SW 1271 (cell line): ENCODE measurements around the gene SLC25A18.
A peak's percentile ranks its signal among the peaks of the same experiment; 100 is the strongest.
"Not testable (repeated sequence)": the region's sequence is repeated elsewhere in the genome, so short reads cannot be mapped to it uniquely, and the experiment has no call there.

ENCODE experiments used
- DNase-seq, 2 experiments: peaks; one replicate each; lab custom pipeline; 2025; lab: John Stamatoyannopoulos, UW

SLC25A18 gene

DNA sequence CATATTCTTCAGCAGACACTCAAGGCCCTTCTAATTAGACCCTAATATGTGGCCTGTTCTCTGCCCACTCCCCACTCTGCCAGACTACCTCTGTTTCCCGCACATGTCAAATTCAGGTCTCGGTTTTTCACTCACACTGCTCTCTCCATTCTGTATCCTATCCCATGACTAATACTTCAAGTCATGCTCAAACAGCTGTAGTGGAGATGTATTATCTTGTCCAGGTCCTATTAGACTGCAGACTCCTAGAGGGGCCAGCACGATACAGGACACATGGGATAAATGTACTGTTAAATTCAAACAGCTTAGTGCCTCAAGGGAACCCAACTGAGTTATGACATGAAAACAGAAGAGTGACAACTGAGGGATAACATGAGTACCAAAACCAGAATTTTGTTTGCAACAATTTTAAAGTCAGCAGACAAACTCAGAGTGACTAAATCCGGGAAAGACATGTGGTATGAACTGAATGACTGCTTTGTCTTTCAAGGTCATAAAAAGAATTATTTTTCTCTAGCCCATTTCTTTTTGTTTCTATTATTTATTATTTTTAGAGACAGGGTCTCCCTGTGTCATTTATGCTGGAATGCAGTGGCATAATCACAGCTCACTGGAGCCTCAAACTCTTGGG lies 44.7 kb downstream of the SLC25A18 start:
- no peak for DNase-seq

DNA sequence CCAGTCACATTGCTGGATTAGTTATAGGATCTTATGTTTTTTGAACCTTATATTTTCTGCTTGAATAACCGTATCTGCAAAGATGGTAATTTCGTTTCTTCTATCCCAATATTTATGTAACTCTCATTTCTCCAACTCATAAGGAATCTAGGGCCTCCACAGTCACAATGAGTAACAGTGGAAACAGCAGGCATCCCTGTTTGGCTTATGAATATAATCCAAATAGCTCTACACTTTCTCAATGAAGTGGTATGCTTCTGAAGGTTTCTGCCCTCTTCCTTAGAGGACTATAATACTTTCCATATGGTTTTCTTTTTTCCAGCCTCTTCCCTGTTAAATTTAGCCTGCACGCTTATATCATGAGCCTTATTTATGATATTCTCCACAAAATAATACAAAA lies 48.8 kb downstream of the SLC25A18 start:
- DNase-seq = no peak

DNA sequence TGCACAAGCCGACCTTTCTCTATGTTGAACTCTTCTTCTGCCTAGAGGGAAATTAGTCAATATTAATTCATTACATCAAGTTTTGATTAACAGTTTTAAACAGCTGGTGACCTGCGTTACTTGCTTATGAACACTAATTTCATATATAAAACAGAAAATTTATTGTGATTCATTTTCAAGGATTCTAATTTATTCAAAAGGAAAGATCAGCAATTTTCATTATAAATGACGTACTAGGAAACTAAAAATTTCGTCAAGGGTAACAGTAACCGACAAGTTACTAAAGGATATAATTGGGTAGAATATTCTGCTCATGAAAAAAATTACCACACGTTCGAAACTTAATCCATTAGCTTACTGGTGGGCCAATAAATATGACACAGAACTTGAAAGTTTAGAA lies 50.0 kb downstream of the SLC25A18 start:
- no peak for DNase-seq

DNA sequence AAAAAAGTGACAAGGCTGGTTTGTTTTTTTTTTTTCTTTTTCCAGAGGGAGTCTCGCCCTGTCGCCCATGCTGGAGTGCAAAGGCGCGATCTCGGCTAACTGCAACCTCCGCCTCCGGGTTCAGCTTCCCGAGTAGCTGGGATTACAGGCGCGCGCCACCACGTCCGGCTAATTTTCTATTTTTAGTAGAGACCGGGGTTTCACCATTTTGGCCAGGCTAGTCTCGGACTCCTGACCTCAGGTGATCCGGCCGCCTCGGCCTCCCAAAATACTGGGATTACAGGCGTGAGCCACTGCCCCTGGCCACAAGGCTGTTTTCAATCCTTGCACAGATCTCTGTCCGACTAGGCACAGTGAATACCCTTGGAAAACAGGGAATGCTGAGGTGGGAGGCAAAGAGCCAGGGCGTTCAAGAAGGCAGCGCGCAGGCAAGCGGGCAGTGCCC lies 64.7 kb downstream of the SLC25A18 start:
- DNase-seq = no peak

DNA sequence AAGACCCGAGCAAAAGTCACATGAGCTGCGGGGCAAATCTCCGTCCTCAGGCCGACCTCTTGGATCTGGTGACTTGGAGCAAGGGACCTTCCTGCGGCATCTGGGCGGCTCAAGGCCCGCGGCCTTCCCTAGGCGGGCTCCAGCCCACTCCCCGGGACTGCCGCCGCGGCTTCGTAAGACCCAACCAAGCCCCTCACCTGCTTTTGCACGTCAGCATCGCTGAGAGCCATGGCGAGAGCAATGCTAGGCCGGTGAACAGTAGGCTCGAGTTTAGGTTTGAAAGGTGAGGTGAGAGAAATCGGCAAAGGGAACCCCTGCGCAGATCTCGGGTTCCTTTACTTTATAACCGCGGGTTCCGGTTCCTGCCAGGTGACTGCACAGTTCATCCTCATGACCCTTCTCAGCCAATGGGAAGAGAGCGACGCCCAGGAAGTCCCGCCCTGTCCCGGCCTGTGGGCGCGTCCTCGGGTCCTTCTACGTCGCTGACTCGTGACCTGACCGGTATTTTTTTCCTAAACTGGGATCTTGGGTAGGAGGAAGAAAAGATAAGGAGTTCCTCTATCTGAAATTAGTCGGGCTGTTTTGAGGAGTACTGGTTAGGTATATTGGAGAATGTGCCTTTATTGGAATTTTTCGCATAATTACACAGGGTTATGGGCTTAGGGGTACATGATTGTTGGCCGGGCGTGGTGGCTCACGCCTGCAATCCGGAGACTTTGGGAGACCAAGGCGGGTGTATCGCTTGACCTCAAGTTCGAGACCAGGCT lies 65.3 kb downstream of the SLC25A18 start, which contains the start of gene ATP6V1E1:
Gene ATP6V1E1, minus strand, starts transcription at position 344 of the 767 bp plus-strand sequence. Its CDS starts 114 bp downstream, at position 230.
- DNase-seq = peak; percentile 45 to 69

DNA sequence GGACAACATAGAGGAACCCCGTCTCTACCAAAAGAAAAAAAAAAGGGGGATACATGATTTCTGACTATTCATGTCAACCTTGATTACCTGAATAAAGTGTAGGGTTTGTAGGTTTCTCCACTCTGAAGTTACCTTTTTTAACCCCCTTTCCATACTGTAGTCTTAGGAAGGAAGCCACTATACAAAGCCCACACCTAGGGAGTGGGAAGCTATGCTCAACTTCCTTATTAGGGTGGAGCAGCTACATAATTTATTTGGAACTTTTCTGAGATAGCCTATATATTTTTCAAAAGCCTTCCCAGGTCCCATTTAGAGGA lies 65.8 kb downstream of the SLC25A18 start:
- no peak for DNase-seq

DNA sequence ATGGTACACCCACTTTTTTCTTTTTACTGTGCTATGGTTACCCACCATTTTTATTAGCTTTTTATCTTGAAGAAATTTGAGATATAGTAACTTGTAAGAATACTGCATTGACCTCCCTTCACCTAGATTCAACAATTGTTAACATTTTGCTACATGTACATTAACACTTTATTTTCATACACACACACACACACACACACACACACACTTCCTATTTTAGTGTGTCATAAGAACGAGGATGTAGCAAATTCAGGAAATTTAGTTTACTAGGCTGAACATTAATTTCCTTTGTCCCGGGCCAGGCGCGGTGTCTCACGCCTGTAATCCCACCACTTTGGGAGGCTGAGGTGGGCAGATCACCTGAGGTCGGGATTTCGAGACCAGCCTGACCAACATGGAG lies 66.3 kb downstream of the SLC25A18 start:
- DNase-seq = no peak

DNA sequence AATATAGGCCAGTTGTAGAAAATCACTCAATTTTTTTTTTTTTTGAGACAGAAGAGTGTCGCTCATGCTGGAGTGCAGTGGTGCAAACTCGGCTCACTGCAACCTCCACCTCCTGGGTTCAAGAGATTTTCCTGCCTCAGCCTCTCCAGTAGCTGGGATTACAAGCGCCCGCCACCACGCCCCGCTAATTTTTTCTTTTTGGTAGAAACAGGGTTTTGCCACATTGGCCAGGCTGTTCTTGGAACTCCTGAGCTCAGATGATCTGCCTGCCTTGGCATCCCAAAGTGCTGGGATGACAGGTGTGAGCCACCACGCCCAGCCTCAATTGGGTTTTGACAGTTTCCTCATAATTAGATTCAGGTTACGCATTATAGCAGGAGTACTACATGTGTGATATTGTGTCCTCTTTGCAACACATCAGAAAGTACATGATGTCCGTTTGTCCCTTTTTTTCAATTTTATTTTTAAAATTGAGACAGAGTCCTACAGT lies 67.8 kb downstream of the SLC25A18 start:
- DNase-seq = no peak

DNA sequence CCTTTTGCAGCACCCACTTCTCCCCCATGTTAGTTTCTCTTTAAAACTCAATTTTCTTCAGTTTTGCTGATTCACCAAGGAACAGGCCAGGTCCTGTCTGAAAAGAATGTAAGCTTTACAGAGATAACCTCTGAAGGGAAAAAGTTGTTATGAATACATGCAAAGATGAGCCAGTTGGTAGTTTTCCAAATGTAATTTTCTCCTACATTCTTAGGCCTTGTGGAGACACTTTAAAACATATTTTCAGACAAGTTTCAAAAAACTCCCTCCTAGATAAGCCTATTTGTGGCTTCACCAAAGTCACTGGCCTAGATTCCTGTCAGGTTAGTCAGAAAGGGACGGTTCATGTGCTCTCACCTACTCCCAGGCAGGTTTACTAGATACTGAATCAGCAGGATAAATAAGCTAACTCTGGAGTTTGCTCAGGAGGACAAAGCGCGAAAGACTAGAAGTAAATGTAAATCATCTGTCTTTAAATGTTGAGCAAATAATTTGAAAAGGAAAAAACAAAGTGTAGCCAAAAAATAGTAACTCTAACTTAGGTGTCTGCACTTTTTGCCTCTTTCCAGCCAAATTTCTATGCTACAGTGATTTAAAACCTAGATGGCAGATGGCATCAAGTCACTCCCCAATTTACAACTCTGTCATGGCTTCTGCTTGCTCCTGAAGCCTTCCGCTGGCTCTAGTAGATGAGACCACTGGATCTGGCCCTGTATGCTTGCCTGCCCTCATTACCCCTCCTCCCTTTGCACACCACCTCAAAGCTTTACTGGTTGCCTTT lies 70.1 kb downstream of the SLC25A18 start:
- DNase-seq = peak in 1 of 2 experiments; percentile 1

DNA sequence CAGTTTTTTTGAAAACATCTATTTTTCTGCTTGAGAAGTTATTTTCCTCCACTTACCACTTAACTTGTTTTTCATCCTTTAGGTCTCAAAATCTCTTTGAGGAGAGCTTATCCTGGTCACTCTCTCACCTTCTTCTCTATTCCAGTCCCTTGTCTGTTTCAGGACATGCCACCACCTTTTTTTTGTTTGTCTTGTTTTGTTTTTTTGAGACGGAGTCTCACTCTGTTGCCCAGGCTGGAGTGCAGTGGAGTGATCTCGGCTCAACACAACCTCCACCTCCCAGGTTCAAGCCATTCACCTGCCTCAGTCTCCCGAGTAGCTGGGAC lies 70.7 kb downstream of the SLC25A18 start:
- no peak for DNase-seq

DNA sequence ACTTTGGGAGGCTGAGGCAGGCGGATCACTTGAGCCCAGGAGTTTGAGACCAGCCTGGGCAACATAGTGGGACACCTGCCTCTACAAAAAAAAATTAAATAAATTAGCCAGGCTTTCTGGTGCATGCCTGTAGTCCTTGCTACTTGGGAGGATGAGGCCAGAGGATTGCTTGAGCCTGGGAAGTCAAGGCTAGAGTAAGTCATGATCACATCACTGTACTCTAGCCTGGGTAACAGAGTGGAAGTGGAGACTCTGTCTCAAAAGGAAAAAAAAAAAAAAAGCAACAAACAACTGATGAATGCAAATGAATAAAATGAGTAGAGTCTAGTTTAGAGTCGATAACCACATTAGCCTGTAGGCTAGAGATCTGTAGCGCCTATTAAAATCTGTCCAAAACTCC lies 71.4 kb downstream of the SLC25A18 start:
- DNase-seq = no peak

DNA sequence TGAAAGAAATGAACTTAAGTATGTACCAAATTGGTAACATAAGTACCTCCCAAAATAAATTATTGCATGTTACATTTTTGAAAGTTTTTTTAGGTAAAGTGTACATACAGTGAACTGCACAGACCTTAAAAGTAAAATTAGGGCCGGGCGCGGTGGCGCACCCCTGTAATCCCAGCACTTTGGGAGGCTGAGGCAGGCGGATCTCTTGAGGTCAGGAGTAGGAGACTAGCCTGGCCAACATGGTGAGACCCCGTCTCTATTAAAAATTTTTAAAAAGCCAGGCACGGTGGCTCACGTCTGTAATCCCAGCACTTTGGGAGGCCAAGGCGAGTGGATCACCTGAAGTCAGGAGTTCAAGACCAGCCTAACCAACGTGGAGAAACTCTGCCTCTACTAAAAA lies 73.6 kb downstream of the SLC25A18 start:
- not testable (repeated sequence) for DNase-seq

DNA sequence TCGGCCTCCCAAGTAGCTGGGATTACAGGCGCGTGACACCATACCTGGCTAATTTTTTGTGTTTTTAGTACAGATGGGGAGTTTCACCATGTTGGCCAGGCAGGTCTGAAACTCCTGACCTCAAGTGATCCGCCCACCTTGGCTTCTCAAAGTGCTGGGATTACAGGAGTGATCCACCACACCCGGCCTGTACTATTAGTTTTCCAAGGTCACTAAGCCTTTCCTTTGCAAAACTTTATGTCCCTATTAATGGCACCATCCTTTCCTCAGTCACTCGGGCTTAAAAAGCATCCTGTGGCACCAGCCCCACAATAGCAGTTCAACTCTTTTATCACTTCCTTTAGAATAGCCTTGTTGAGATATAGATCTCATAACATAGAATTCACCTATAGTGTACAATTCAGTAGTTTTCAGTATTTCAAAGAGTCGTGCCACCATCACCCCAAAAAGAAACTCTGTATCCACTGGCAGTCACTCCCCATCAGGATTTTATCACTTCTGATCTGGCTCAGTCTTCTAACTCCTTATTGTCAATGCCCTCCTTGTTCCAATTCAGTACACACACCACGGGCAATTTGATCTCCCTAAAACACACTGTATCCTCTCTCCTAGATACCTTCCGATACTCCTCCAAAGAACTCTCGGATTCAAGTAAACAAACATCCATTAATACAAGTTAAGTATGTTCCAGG lies 74.3 kb downstream of the SLC25A18 start:
- no peak for DNase-seq

DNA sequence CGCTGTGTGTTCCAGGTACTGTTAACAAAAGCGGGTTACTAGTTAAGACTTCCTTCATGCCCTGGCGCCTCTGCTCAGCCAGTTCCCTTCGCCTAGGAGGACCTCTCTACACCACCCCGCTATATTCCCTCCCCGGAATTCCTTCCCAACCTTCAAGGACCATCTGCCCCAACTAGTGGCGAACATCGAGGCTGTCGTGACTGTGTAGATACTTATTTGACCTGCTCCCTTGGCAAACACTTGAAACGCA lies 74.8 kb downstream of the SLC25A18 start:
- peak in 1 of 2 experiments; percentile 52 for DNase-seq

DNA sequence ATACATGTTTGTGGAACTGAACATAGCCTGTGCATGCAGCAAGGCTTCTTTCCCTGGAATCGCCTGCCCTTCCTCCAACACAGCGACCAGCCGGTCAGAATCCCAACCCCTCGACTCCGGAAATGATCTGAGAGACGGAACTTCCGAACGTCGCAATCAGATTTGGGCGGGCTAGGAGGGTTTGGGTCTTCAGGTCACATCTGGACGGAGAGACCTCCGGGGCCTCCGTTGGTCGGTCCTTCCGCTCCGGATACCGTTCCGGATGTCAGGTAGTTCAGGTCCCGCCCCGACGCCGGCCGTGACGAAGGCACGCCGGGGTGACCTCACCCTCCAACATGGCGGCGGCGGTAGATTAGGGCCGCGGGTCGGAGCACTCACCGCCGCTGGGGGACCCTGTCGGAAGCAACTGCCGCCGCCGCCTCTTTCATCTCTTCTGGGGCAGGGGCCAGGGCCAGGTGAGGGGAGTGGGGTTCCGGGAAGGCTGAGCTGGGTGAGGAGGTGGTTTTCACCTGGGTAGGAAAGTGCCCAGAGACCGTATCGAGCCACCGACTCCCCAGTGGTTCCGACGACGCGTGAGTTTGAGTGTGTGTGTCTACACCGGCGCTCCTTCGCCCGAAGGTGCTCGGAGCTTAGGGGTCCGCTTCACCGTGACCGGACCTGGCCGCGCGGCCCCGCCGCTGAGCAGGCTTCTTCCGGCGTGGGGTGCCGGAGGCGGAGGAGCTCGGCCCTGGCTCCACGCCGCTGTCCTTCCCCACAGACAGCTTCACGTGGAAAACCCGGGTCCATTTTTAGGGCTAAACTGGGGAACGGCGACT lies 75.3 kb downstream of the SLC25A18 start, which contains the start of gene BCL2L13:
Gene BCL2L13, plus strand, starts transcription at position 326 of the 815 bp plus-strand sequence. CDS start 16,955 bp downstream, outside the sequence.
- DNase-seq = peak; percentile 55 to 59

DNA sequence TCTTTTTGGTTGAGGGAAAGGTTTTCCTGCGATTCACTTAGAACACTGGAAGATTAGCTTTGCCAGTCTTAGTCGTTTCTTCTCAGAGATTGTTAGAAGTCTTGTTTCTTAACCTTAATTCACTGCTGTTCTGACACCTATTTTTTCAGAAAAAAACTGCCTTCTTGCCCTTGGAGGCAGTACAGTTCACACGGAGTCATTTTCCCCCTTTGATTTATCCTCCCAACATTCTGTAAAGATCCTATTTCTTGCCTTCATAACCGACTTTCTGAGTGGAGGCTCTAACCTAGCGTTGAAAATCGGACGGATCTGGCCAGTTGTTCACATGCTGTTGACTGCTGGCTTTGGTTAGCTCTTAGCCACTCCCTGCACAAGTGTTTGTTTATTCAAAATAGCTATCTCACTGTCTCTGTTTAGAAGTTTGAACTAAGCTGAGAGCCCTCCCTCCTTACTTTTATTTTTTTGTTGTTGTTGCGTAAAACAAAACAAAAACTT lies 76.0 kb downstream of the SLC25A18 start:
- DNase-seq = peak in 1 of 2 experiments; percentile 11
